ENCODE data around the gene CLTCL1. TPM values are rescaled to one million over a fixed set of nuclear protein-coding genes. Genes with fewer than 3 reads are reported as not detected.

Gene CLTCL1
- total RNA-seq, 1 donor from 2014 or later = 26.0 TPM

DNA sequence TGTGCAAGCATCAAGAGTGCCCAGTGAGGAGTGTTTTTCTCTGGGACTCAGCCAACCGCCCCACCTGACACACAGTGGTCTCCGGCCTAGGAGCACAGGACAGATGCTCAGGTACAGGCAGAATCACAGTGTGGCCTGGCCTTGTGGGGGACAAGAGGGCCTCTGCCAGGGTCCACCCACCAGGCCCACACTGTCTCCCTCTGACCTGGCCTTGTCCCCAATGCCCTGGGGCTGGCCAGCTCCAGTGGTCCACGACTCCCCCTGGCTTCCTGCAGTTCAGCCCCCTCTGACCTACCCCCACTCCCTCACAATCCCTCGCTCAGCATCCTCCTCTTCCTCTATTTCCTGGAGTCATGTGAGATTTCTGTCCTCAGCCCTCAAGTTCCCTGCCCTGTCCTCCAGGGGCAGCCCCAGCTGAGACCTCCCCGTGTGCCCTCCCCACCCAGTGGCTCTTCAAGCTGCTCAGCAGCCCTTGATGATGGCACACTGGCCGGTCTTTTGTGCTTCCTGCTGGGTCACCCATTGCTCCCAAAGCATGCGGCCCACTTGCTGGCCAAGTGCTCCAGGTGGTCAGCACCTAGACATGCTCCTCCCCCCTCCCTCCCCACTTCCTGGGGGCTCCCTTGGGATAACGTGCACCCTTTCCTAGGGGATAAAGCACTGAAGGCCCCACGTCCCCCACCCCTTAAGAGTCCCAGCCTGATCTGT lies 158.7 kb downstream of the CLTCL1 start:
- no peaks in the 10 kb centered on the region for H3K9me3 ChIP-seq
- no peak overlapping the region for H3K27ac ChIP-seq
- H3K4me3 ChIP-seq = no peak overlapping the region
- TF ChIP-seq, protein P1, sequence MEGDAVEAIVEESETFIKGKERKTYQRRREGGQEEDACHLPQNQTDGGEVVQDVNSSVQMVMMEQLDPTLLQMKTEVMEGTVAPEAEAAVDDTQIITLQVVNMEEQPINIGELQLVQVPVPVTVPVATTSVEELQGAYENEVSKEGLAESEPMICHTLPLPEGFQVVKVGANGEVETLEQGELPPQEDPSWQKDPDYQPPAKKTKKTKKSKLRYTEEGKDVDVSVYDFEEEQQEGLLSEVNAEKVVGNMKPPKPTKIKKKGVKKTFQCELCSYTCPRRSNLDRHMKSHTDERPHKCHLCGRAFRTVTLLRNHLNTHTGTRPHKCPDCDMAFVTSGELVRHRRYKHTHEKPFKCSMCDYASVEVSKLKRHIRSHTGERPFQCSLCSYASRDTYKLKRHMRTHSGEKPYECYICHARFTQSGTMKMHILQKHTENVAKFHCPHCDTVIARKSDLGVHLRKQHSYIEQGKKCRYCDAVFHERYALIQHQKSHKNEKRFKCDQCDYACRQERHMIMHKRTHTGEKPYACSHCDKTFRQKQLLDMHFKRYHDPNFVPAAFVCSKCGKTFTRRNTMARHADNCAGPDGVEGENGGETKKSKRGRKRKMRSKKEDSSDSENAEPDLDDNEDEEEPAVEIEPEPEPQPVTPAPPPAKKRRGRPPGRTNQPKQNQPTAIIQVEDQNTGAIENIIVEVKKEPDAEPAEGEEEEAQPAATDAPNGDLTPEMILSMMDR (IDR thresholded peaks at IDR 0.05) = no peak
- intact Hi-C loops (cut with DNase I) = no loop called here
- no peaks in the 10 kb centered on the region for H3K27me3 ChIP-seq
- H3K36me3 ChIP-seq = peaks cover 49 to 62% of the 10 kb centered on the region in 2 donors
- DNase-seq (ENCODE audit: low spot score in 2 of 2) = no peak
- no peaks in the 10 kb centered on the region for H3K4me1 ChIP-seq

DNA sequence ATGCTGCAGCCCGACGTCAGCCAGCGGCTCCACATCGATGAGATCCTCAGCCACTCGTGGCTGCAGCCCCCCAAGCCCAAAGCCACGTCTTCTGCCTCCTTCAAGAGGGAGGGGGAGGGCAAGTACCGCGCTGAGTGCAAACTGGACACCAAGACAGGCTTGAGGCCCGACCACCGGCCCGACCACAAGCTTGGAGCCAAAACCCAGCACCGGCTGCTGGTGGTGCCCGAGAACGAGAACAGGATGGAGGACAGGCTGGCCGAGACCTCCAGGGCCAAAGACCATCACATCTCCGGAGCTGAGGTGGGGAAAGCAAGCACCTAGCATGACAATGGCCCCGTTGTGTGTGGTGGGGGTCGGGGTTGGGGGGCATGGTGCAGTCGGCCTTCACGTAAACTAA lies 159.4 kb downstream of the CLTCL1 start:
- no peak overlapping the region for H3K4me3 ChIP-seq
- no peak overlapping the region for H3K27ac ChIP-seq
- intact Hi-C loops (cut with DNase I) = no loop called here
- TF ChIP-seq, protein P1 (IDR thresholded peaks at IDR 0.05) = no peak
- H3K36me3 ChIP-seq = peaks cover 42 to 55% of the 10 kb centered on the region in 2 donors
- H3K27me3 ChIP-seq = no peaks in the 10 kb centered on the region
- H3K4me1 ChIP-seq = no peaks in the 10 kb centered on the region
- H3K9me3 ChIP-seq = no peaks in the 10 kb centered on the region
- DNase-seq (ENCODE audit: low spot score in 2 of 2) = no peak

DNA sequence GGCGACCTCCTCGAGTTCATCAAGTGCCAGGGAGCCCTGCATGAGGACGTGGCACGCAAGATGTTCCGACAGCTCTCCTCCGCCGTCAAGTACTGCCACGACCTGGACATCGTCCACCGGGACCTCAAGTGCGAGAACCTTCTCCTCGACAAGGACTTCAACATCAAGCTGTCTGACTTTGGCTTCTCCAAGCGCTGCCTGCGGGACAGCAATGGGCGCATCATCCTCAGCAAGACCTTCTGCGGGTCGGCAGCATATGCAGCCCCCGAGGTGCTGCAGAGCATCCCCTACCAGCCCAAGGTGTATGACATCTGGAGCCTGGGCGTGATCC lies 159.9 kb downstream of the CLTCL1 start:
- Histone ChIP-seq H3K27me3 (no peaks in the 10 kb centered on the region), H3K4me3 (no peak overlapping the region), H3K27ac (no peak overlapping the region), H3K36me3 (peaks cover 37 to 50% of the 10 kb centered on the region in 2 donors), H3K4me1 (no peaks in the 10 kb centered on the region), H3K9me3 (no peaks in the 10 kb centered on the region)
- intact Hi-C loops (cut with DNase I) = no loop called here
- TF ChIP-seq, protein P1 (IDR thresholded peaks at IDR 0.05) = no peak
- DNase-seq (ENCODE audit: low spot score in 2 of 2) = no peak

DNA sequence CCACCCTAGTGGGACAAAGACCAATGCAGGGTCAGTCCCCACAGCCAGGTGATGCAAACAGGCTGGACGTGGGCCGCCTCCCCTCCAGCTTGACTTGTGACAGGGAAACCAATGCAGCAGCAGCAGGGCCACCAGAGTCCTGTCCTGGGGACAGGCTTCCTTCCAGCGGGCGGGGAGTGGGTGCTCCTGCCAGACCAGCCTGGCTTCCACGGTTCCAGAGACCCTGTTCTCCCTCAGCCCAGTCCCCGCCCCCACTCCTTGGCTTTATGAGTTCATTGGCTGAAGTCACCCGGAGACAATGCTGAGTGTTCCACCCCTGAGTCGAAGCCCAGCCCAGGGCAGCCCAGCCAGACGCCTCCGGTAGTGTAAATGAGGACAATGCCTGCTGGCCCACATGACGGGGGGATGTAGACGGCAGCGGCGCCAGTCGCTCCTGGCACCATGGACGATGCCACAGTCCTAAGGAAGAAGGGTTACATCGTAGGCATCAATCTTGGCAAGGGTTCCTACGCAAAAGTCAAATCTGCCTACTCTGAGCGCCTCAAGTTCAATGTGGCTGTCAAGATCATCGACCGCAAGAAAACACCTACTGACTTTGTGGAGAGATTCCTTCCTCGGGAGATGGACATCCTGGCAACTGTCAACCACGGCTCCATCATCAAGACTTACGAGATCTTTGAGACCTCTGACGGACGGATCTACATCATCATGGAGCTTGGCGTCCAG lies 160.4 kb downstream of the CLTCL1 start, which contains the start of gene TSSK2:
Gene TSSK2 (plus strand): TSS at position 350 of the 726 bp plus-strand sequence. CDS start 92 bp downstream, at position 442.
- H3K4me3 ChIP-seq = no peak within 1 kb of the TSS
- H3K27ac ChIP-seq = no peak within 1 kb of the TSS
- intact Hi-C loops (cut with DNase I) = no loop called here
- no peaks in the 10 kb centered on the region for H3K4me1 ChIP-seq
- peaks cover 32 to 44% of the 10 kb centered on the region in 2 donors for H3K36me3 ChIP-seq
- no peaks in the 10 kb centered on the region for H3K27me3 ChIP-seq
- TF ChIP-seq, protein P1 (IDR thresholded peaks at IDR 0.05) = no peak
- no peak for DNase-seq (ENCODE audit: low spot score in 2 of 2)
- H3K9me3 ChIP-seq = no peaks in the 10 kb centered on the region

DNA sequence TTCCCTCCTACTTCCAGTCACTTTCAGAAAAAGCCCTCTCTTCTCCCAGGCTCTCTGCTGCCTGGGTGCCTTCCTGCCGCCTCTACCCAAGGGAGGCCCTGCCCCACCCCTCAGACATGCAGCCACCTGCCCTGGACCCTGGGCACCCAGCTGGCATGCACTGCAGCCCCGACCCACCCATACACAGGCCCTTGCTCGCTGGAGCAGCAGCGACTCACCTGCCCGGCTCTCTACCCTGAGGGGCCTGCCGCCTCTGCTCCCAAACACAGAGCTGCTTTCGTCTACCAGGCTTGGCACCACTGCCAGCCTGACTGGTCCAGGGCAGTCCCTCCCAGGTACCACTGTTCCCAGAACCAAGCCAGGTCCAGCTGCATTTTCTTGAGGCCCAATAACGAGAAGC lies 161.6 kb downstream of the CLTCL1 start:
- Histone ChIP-seq H3K27me3 (no peaks in the 10 kb centered on the region), H3K36me3 (peaks cover 24 to 33% of the 10 kb centered on the region in 2 donors), H3K4me3 (no peak overlapping the region), H3K9me3 (no peaks in the 10 kb centered on the region), H3K4me1 (no peaks in the 10 kb centered on the region), H3K27ac (no peak overlapping the region)
- intact Hi-C loops (cut with DNase I) = no loop called here
- TF ChIP-seq, protein P1 (IDR thresholded peaks at IDR 0.05) = no peak
- DNase-seq (ENCODE audit: low spot score in 2 of 2) = no peak

Other genes starting within 250 kb of the CLTCL1 start
- gene DGCR2, start 169.3 kb downstream of the CLTCL1 start, total RNA-seq = 34.7 TPM
- gene TSSK2, start 160.4 kb downstream of the CLTCL1 start, total RNA-seq = not detected
- 30.5 TPM for gene ESS2, start 147.1 kb downstream of the CLTCL1 start, total RNA-seq
- not detected for gene GSC2, start 141.4 kb downstream of the CLTCL1 start, total RNA-seq
- gene SLC25A1, start 113.0 kb downstream of the CLTCL1 start, total RNA-seq = 89.3 TPM
- gene HIRA, start 140.0 kb upstream of the CLTCL1 start, total RNA-seq = 36.2 TPM
- 14.7 TPM for gene MRPL40, start 140.8 kb upstream of the CLTCL1 start, total RNA-seq
- 58.5 TPM for gene C22orf39, start 156.0 kb upstream of the CLTCL1 start, total RNA-seq
- gene UFD1, start 187.5 kb upstream of the CLTCL1 start, total RNA-seq = 81.5 TPM
- not detected for gene CDC45, start 188.2 kb upstream of the CLTCL1 start, total RNA-seq
- gene CLDN5, start 232.7 kb upstream of the CLTCL1 start, total RNA-seq = 482 TPM

All from ascending aorta (tissue), 2 donors.